Activated T-cell treated with anti-CD3 and anti-CD28 coated beads for 4 hours (primary cell): ENCODE measurements around the gene APOBEC3H.
A peak's percentile ranks its signal among the peaks of the same experiment; 100 is the strongest.

Source experiments
- DNase-seq: peaks from one replicate; pipeline ENCODE4 v3.0.0-alpha.2; 2020

The APOBEC3H gene

GRCh38 chr22:39114112-39114511 is 17.1 kb downstream of the APOBEC3H start:
- DNase-seq, result no peak

GRCh38 chr22:39115570-39115969 is 18.5 kb downstream of the APOBEC3H start:
- no peak for DNase-seq

- no peak for DNase-seq
These were observed 19.1 kb downstream of the APOBEC3H start for GRCh38 chr22:39115977-39116621.

GRCh38 chr22:39117585-39118191 is 20.6 kb downstream of the APOBEC3H start:
- DNase-seq, result peak; percentile 61

GRCh38 chr22:39120983-39121382 is 23.9 kb downstream of the APOBEC3H start:
- DNase-seq, result no peak

- no peak for DNase-seq
These were observed 25.9 kb downstream of the APOBEC3H start for GRCh38 chr22:39122772-39123470.

GRCh38 chr22:39123751-39124581 is 26.9 kb downstream of the APOBEC3H start:
- DNase-seq, result no peak

- no peak for DNase-seq
These were observed 28.6 kb downstream of the APOBEC3H start for GRCh38 chr22:39125622-39126021.

GRCh38 chr22:39128508-39128907 is 31.5 kb downstream of the APOBEC3H start:
- DNase-seq, result no peak

- DNase-seq, result no peak
These were observed 32.0 kb downstream of the APOBEC3H start for GRCh38 chr22:39129081-39129480.

- no peak for DNase-seq
These were observed 32.7 kb downstream of the APOBEC3H start for GRCh38 chr22:39129746-39130145.

- no peak for DNase-seq
These were observed 33.2 kb downstream of the APOBEC3H start for GRCh38 chr22:39130152-39130704.

- no peak for DNase-seq
These were observed 34.1 kb downstream of the APOBEC3H start for GRCh38 chr22:39130892-39131855.

GRCh38 chr22:39132281-39132680 is 35.2 kb downstream of the APOBEC3H start:
- no peak for DNase-seq

- no peak for DNase-seq
These were observed 36.0 kb downstream of the APOBEC3H start for GRCh38 chr22:39132871-39133524.

- DNase-seq, result no peak
These were observed 36.8 kb downstream of the APOBEC3H start for GRCh38 chr22:39133871-39134270.

- no peak for DNase-seq
These were observed 37.5 kb downstream of the APOBEC3H start for GRCh38 chr22:39134366-39135091.

GRCh38 chr22:39135092-39135896 is 38.2 kb downstream of the APOBEC3H start:
- DNase-seq, result peak; percentile 30

GRCh38 chr22:39136317-39136716 is 39.3 kb downstream of the APOBEC3H start:
- DNase-seq, result no peak
